ENCODE data around the gene MBD1. TPM values are rescaled to one million over a fixed set of nuclear protein-coding genes. Genes with fewer than 3 reads are reported as not detected.

MBD1 gene
- polyA plus RNA-seq, 1 of the 3 experiments (the other 2 are of a cell fraction) = 72.3 TPM

DNA sequence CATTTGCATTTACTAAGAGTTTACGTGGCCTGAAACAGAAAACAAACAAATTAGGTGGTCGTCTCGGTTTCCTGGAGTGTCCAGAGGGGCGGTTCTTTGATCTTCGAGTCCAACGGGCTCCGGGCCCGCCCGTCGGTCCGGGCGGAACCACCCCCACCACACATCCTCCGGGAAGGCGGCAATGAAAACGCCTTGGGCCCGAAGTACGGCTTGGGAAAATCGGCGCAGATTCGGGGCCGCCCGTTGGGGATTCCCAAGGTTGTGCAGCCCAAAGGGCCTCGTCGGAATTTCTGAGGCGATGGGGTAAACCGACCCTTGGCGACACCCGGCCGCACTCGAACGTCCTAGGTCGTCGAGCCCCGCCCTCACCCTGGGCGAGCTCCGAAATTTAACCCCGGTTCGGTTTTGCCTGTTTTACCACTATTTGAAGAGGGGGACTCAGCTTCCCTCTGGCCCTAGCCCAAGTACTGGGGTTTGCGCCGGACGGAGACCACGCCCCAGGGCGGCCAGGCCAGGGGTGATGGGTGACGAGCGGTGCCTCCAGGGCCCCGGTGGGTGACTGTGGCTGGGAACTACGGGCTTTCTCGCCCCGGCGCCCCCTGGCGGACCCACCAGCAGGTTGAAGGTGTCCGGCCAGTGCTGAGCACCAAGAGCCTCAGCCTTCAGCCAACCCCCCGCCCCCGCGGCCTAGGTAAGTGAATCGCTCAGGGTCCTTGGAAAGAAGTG is 13.1 kb downstream of the MBD1 start:
- Histone ChIP-seq H2AFZ (ENCODE audit: low read depth) (no peak overlapping the region), H3K79me2 (ENCODE audit: insufficient read depth) (no peaks in the 10 kb centered on the region), H3K4me3 (ENCODE audit: low read depth in 2 of 2, low read length in 1 of 2) (no peak overlapping the region; a peak in 1 of 4 replicates), H4K20me1 (ENCODE audit: insufficient read depth) (no peaks in the 10 kb centered on the region), H3K27me3 (ENCODE audit: insufficient read depth) (no peaks in the 10 kb centered on the region), H3K9me3 (no peaks in the 10 kb centered on the region), H3K9ac (no peak overlapping the region), H3K4me2 (no peak overlapping the region), H3K9me2 (no peaks in the 10 kb centered on the region), H3K36me3 (replicated peaks in 1 of 2; ENCODE audit: control insufficient read depth in 1 of 2, insufficient read depth in 2 of 2, low read length in 1 of 2) (peaks cover 31 to 59% of the 10 kb centered on the region in 2 experiments), H3K27ac (ENCODE audit: low read depth in 2 of 2, low read length in 1 of 2) (no peak overlapping the region), H3F3A (replicated peaks; ENCODE audit: insufficient read depth) (peaks cover 27% of the 10 kb centered on the region), H3K4me1 (ENCODE audit: control insufficient read depth in 1 of 2, insufficient read depth in 2 of 2, low read depth in 1 of 2, low read length in 1 of 2) (peaks cover 0 to 6% of the 10 kb centered on the region in 2 experiments; a peak in 1 of 4 replicates)
- whole genome bisulfite sequencing (ENCODE audit: low lambda C conversion rate) = 93% methylated on average over 34 of the region's 56 CpGs
- POLR2A ChIA-PET = no interaction called here
- peak; percentile 51 for DNase-seq
- CTCF ChIA-PET = interaction anchor here (1.9 kb wide), 1 partner anchor 89 kb away, joined by 7 read pairs; no protein-coding TSS in a partner anchor
- no peak for TF ChIP-seq NRF1 (IDR thresholded peaks at IDR 0.05; ENCODE audit: low read depth, low read length)
- TF ChIP-seq YY1 (IDR thresholded peaks at IDR 0.05; ENCODE audit: low read depth) = no peak
- TF ChIP-seq, protein P1, sequence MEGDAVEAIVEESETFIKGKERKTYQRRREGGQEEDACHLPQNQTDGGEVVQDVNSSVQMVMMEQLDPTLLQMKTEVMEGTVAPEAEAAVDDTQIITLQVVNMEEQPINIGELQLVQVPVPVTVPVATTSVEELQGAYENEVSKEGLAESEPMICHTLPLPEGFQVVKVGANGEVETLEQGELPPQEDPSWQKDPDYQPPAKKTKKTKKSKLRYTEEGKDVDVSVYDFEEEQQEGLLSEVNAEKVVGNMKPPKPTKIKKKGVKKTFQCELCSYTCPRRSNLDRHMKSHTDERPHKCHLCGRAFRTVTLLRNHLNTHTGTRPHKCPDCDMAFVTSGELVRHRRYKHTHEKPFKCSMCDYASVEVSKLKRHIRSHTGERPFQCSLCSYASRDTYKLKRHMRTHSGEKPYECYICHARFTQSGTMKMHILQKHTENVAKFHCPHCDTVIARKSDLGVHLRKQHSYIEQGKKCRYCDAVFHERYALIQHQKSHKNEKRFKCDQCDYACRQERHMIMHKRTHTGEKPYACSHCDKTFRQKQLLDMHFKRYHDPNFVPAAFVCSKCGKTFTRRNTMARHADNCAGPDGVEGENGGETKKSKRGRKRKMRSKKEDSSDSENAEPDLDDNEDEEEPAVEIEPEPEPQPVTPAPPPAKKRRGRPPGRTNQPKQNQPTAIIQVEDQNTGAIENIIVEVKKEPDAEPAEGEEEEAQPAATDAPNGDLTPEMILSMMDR (IDR thresholded peaks at IDR 0.05) = peak; percentile 21; the same call in 1 of the 2 replicates
- TF ChIP-seq JUND (IDR thresholded peaks at IDR 0.05) = no peak

DNA sequence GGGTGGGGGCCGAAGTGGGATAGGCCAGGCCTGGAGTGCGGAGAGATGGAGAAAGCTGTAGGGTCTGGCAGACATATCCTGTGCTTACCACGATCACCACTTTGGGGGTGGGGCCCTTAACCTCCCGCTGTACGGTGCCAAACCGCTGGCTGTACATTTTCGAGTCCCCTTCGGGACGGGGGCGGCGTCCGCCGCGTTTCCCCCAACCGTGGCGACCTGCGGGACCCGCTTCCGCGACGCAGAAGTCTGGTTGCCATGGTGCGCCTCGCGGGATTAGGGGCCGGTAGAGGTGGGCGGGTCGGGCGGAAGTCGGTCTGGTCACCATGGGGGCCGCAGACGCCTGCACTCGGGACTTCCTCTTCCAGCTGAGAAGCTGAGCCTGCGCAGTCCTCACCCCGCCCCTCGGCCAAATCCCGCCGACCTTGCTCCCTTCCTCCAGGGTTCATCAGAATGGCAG is 15.0 kb downstream of the MBD1 start, which contains the start of gene CFAP53:
TSS of gene CFAP53 (minus strand) at position 248 of the 457 bp plus-strand sequence. CDS start at position 157, 91 bp downstream.
- Histone ChIP-seq H3F3A (replicated peaks; ENCODE audit: insufficient read depth) (peaks cover 27% of the 10 kb centered on the region), H3K79me2 (ENCODE audit: insufficient read depth) (no peaks in the 10 kb centered on the region), H3K9me3 (no peaks in the 10 kb centered on the region), H3K4me2 (peak within 1 kb of the TSS; percentile 85), H3K27ac (ENCODE audit: low read depth in 2 of 2, low read length in 1 of 2) (peak within 1 kb of the TSS; percentile 63 to 74; a peak in 3 of 4 replicates), H3K4me1 (ENCODE audit: control insufficient read depth in 1 of 2, insufficient read depth in 2 of 2, low read depth in 1 of 2, low read length in 1 of 2) (peaks cover 0 to 6% of the 10 kb centered on the region in 2 experiments; a peak in 1 of 4 replicates), H3K36me3 (replicated peaks in 1 of 2; ENCODE audit: control insufficient read depth in 1 of 2, insufficient read depth in 2 of 2, low read length in 1 of 2) (peaks cover 13 to 40% of the 10 kb centered on the region in 2 experiments), H3K4me3 (ENCODE audit: low read depth in 2 of 2, low read length in 1 of 2) (peak within 1 kb of the TSS; percentile 62 to 75), H3K9ac (peak within 1 kb of the TSS; percentile 72), H4K20me1 (ENCODE audit: insufficient read depth) (no peaks in the 10 kb centered on the region), H3K9me2 (no peaks in the 10 kb centered on the region), H3K27me3 (ENCODE audit: insufficient read depth) (no peaks in the 10 kb centered on the region), H2AFZ (ENCODE audit: low read depth) (peak within 1 kb of the TSS; percentile 86)
- DNase-seq = peak; percentile 99
- 3% methylated on average over 5 of the region's 37 CpGs for whole genome bisulfite sequencing (ENCODE audit: low lambda C conversion rate)
- POLR2A ChIA-PET = interaction anchor here (0.6 to 2.3 kb wide), 6 partner anchors 12 to 445 kb away, joined by 3 to 11 read pairs (median 4); partner anchors contain the start of gene MBD1
- CTCF ChIA-PET = interaction anchor here (1.1 to 1.6 kb wide), 4 partner anchors 8 to 91 kb away, joined by 3 to 6 read pairs (median 4); partner anchors contain the start of gene MBD1
- peak; percentile 81; the same call in 1 of the 2 replicates for TF ChIP-seq POLR2AphosphoS5 (IDR thresholded peaks at IDR 0.05; ENCODE audit: low read depth, low read length)
- TF ChIP-seq ELF1 (IDR thresholded peaks at IDR 0.05) = peak; percentile 87
- TF ChIP-seq TAF1 (IDR thresholded peaks at IDR 0.05; ENCODE audit: borderline replicate concordance, low read depth, low read length) = 0 out of 2 replicates have a peak, but pooled peaks have one; percentile 8
- TF ChIP-seq SIN3A (IDR thresholded peaks at IDR 0.05; ENCODE audit: borderline replicate concordance, low read depth, low read length) = peak; percentile 82; the same call in 1 of the 2 replicates
- TF ChIP-seq JUND (IDR thresholded peaks at IDR 0.05) = no peak
- TF ChIP-seq MXI1 (IDR thresholded peaks at IDR 0.05; ENCODE audit: low read depth, low read length) = peak; percentile 93
- TF ChIP-seq SMC3 (IDR thresholded peaks at IDR 0.05; ENCODE audit: low read depth, low read length) = no peak
- TF ChIP-seq NRF1 (IDR thresholded peaks at IDR 0.05; ENCODE audit: low read depth, low read length) = peak; percentile 83
- TF ChIP-seq CHD2 (IDR thresholded peaks at IDR 0.05; ENCODE audit: low read length, partially characterized antibody) = peak; percentile 98
- 0 out of 2 replicates have a peak, but pooled peaks have one; percentile 9 for TF ChIP-seq RCOR1 (IDR thresholded peaks at IDR 0.05; ENCODE audit: low read length)
- peak; percentile 95 for TF ChIP-seq ZBTB33 (IDR thresholded peaks at IDR 0.05; ENCODE audit: borderline replicate concordance, low read depth)
- no peak for TF ChIP-seq RAD21 (IDR thresholded peaks at IDR 0.05; ENCODE audit: low read length)
- peak; percentile 85 for TF ChIP-seq GABPA (IDR thresholded peaks at IDR 0.05; ENCODE audit: low read depth)
- no peak for TF ChIP-seq FOXJ3 (CRISPR knock-in tag; IDR thresholded peaks at IDR 0.05)
- TF ChIP-seq YY1 (IDR thresholded peaks at IDR 0.05; ENCODE audit: low read depth) = peak; percentile 67; the same call in 1 of the 2 replicates
- TF ChIP-seq FOSL2 (IDR thresholded peaks at IDR 0.05; ENCODE audit: borderline replicate concordance, low read depth) = no peak

All from SK-N-SH (cell line).